ENCODE measurements around the gene PITHD1.

The PITHD1 gene

GRCh38 chr1:23772854-23773242 lies 5.4 kb upstream of the PITHD1 start:
- Histone ChIP-seq H3K9me2 (replicated peaks; ENCODE audit: low read depth, low read length) (no peaks in the 10 kb centered on the region), H3F3A (ENCODE audit: low read depth) (no peaks in the 10 kb centered on the region), H3K36me3 (ENCODE audit: insufficient read depth, low read length) (no peaks in the 10 kb centered on the region), H3K4me3 (ENCODE audit: low read length, poor library complexity, severe bottlenecking) (no peak overlapping the region), H3K4me2 (ENCODE audit: low read depth, low read length, poor library complexity, severe bottlenecking) (no peak overlapping the region), H4K20me1 (ENCODE audit: insufficient read depth, low read length, poor library complexity, severe bottlenecking) (no peaks in the 10 kb centered on the region), H3K9me3 (ENCODE audit: insufficient read depth, low read depth, low read length) (no peaks in the 10 kb centered on the region), H3K27me3 (ENCODE audit: insufficient read depth, low read length, poor library complexity, severe bottlenecking) (no peaks in the 10 kb centered on the region), H3K79me2 (ENCODE audit: insufficient read depth, low read length) (peaks cover 9% of the 10 kb centered on the region), H2AFZ (ENCODE audit: low read length) (no peak overlapping the region), H3K9ac (ENCODE audit: low read depth, low read length, poor library complexity, severe bottlenecking) (no peak overlapping the region), H3K4me1 (ENCODE audit: insufficient read depth, low read length, poor library complexity, severe bottlenecking) (no peaks in the 10 kb centered on the region)
- no peak for TF ChIP-seq EZH2phosphoT487 (IDR thresholded peaks at IDR 0.05; ENCODE audit: borderline replicate concordance)
- TF ChIP-seq, protein P1, sequence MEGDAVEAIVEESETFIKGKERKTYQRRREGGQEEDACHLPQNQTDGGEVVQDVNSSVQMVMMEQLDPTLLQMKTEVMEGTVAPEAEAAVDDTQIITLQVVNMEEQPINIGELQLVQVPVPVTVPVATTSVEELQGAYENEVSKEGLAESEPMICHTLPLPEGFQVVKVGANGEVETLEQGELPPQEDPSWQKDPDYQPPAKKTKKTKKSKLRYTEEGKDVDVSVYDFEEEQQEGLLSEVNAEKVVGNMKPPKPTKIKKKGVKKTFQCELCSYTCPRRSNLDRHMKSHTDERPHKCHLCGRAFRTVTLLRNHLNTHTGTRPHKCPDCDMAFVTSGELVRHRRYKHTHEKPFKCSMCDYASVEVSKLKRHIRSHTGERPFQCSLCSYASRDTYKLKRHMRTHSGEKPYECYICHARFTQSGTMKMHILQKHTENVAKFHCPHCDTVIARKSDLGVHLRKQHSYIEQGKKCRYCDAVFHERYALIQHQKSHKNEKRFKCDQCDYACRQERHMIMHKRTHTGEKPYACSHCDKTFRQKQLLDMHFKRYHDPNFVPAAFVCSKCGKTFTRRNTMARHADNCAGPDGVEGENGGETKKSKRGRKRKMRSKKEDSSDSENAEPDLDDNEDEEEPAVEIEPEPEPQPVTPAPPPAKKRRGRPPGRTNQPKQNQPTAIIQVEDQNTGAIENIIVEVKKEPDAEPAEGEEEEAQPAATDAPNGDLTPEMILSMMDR (conservative IDR thresholded peaks at IDR 0.05; ENCODE audit: low read length) = no peak

GRCh38 chr1:23774174-23774880 lies 3.9 kb upstream of the PITHD1 start:
- Histone ChIP-seq H3K79me2 (ENCODE audit: insufficient read depth, low read length) (peaks cover 21% of the 10 kb centered on the region), H3K4me2 (ENCODE audit: low read depth, low read length, poor library complexity, severe bottlenecking) (no peak overlapping the region), H3K36me3 (ENCODE audit: insufficient read depth, low read length) (no peaks in the 10 kb centered on the region), H3F3A (ENCODE audit: low read depth) (no peaks in the 10 kb centered on the region), H3K4me1 (ENCODE audit: insufficient read depth, low read length, poor library complexity, severe bottlenecking) (peaks cover 4% of the 10 kb centered on the region), H3K9me3 (ENCODE audit: insufficient read depth, low read depth, low read length) (no peaks in the 10 kb centered on the region), H3K4me3 (ENCODE audit: low read length, poor library complexity, severe bottlenecking) (no peak overlapping the region), H3K9me2 (replicated peaks; ENCODE audit: low read depth, low read length) (no peaks in the 10 kb centered on the region), H4K20me1 (ENCODE audit: insufficient read depth, low read length, poor library complexity, severe bottlenecking) (peaks cover 10% of the 10 kb centered on the region), H3K27me3 (ENCODE audit: insufficient read depth, low read length, poor library complexity, severe bottlenecking) (no peaks in the 10 kb centered on the region), H3K9ac (ENCODE audit: low read depth, low read length, poor library complexity, severe bottlenecking) (no peak overlapping the region), H2AFZ (ENCODE audit: low read length) (no peak overlapping the region)
- no peak for TF ChIP-seq EZH2phosphoT487 (IDR thresholded peaks at IDR 0.05; ENCODE audit: borderline replicate concordance)
- TF ChIP-seq, protein P1 (conservative IDR thresholded peaks at IDR 0.05; ENCODE audit: low read length) = no peak

DNA sequence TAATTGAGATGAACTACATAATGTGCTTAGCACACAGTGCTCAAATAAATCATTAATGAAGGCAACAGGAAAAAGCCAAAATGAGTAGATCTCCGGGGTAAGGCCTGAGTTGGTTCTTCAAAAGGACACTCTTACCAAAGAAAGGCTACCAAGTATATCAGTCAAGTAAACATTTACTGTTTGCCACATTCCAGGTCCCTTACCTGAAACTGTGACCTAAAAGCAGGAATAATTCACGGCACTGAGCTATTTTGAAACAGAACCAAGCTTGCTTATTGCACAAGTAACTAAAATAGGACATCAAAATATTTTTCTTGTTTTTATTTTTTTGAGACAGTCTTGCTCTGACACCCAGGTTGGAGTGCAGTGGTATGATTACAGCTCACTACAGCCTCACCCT lies 2.0 kb upstream of the PITHD1 start:
- H4K20me1 ChIP-seq (ENCODE audit: insufficient read depth, low read length, poor library complexity, severe bottlenecking) = peaks cover 24% of the 10 kb centered on the region
- no peaks in the 10 kb centered on the region for H3K9me3 ChIP-seq (ENCODE audit: insufficient read depth, low read depth, low read length)
- no peaks in the 10 kb centered on the region for H3K27me3 ChIP-seq (ENCODE audit: insufficient read depth, low read length, poor library complexity, severe bottlenecking)
- H2AFZ ChIP-seq (ENCODE audit: low read length) = no peak overlapping the region
- no peak overlapping the region for H3K9ac ChIP-seq (ENCODE audit: low read depth, low read length, poor library complexity, severe bottlenecking)
- H3K4me1 ChIP-seq (ENCODE audit: insufficient read depth, low read length, poor library complexity, severe bottlenecking) = peaks cover 11% of the 10 kb centered on the region
- no peak for TF ChIP-seq EZH2phosphoT487 (IDR thresholded peaks at IDR 0.05; ENCODE audit: borderline replicate concordance)
- TF ChIP-seq, protein P1 (conservative IDR thresholded peaks at IDR 0.05; ENCODE audit: low read length) = no peak
- no peaks in the 10 kb centered on the region for H3K9me2 ChIP-seq (replicated peaks; ENCODE audit: low read depth, low read length)
- no peaks in the 10 kb centered on the region for H3K36me3 ChIP-seq (ENCODE audit: insufficient read depth, low read length)
- peaks cover 38% of the 10 kb centered on the region for H3K79me2 ChIP-seq (ENCODE audit: insufficient read depth, low read length)
- no peaks in the 10 kb centered on the region for H3F3A ChIP-seq (ENCODE audit: low read depth)
- H3K4me2 ChIP-seq (ENCODE audit: low read depth, low read length, poor library complexity, severe bottlenecking) = no peak overlapping the region
- no peak overlapping the region for H3K4me3 ChIP-seq (ENCODE audit: low read length, poor library complexity, severe bottlenecking)
